K562 (cell line): Measurements from ENCODE around the gene RAB25. TPM values are rescaled to one million over a fixed set of nuclear protein-coding genes. Genes with fewer than 3 reads are reported as not detected.

Source experiments
- AFF1 ChIP-seq, 2 experiments: fragments of 450-650 bp; IDR thresholded peaks; 2 replicates each; pipeline ENCODE4 v1.6.1; 2018; ENCODE audit warnings: mild to moderate bottlenecking in 2 of 2, low read depth in 1 of 2; ENCODE audit not compliant: partially characterized antibody in 2 of 2
- ATF4 ChIP-seq: fragments of 450-650 bp; formaldehyde crosslinking; IDR thresholded peaks from 2 replicates; pipeline ENCODE4 v1.4.0; 2022; ENCODE audit warnings: mild to moderate bottlenecking, moderate library complexity
- BDP1 ChIP-seq: IDR thresholded peaks from 3 replicates; pipeline ENCODE4 v1.6.1; 2011; ENCODE audit not compliant: insufficient read length, insufficient read depth
- CCNT2 ChIP-seq: IDR thresholded peaks from 2 replicates; pipeline ENCODE4 v1.6.1; 2011; ENCODE audit warnings: borderline replicate concordance, low read depth, mild to moderate bottlenecking, moderate library complexity, mixed read lengths, low read length; ENCODE audit not compliant: insufficient read length; ENCODE audit errors: extremely low read depth
- CXXC5 ChIP-seq: fragments of 250-450 bp; sonication (Bioruptor Pico); IDR thresholded peaks from 2 replicates; pipeline ENCODE4 v1.8.0; 2022; ENCODE audit warnings: inconsistent platforms, mild to moderate bottlenecking, moderate library complexity
- FOXA1 ChIP-seq: fragments of 450-650 bp; IDR thresholded peaks from 2 replicates; pipeline ENCODE4 v1.6.1; 2016; ENCODE audit warnings: mild to moderate bottlenecking, borderline replicate concordance
- HDAC6 ChIP-seq: IDR thresholded peaks from 2 replicates; pipeline ENCODE4 v1.6.1; 2012; ENCODE audit warnings: low read depth, mild to moderate bottlenecking, control low read depth, inconsistent platforms, low read length, moderate library complexity
- KDM4B ChIP-seq, 2 experiments: fragments of 450-650 bp in 1 of 2; sonication (generic) in 1 of 2; IDR thresholded peaks; 2 replicates each; pipeline ENCODE4 v1.6.1; 2016 to 2017; ENCODE audit warnings: borderline replicate concordance in 2 of 2, antibody characterized with exemption in 1 of 2, low read depth in 1 of 2, mild to moderate bottlenecking in 1 of 2
- LCOR ChIP-seq: sonication (generic); formaldehyde crosslinking; IDR thresholded peaks from 2 replicates; pipeline ENCODE4 v1.8.0; 2022; ENCODE audit warnings: mild to moderate bottlenecking, missing genetic modification reagents
- MAZ ChIP-seq, 2 experiments: fragments of 450-650 bp in 1 of 2; sonication (generic) in 1 of 2; formaldehyde crosslinking; IDR thresholded peaks in 1 of 2; conservative IDR thresholded peaks in 1 of 2; 2 replicates each; pipeline versions ENCODE4 v1.4.0 to v1.5.0; 2020; ENCODE audit warnings: mild to moderate bottlenecking in 1 of 2, missing genetic modification reagents in 1 of 2
- MITF ChIP-seq: IDR thresholded peaks from 2 replicates; pipeline ENCODE4 v1.6.1; 2014; ENCODE audit warnings: antibody characterized with exemption
- MLX ChIP-seq, 2 experiments: fragments of 450-650 bp in 1 of 2; sonication (generic) in 1 of 2; formaldehyde crosslinking; conservative IDR thresholded peaks; 2 replicates each; pipeline versions ENCODE4 v1.4.0 to v1.8.1; 2020 to 2022; ENCODE audit warnings: mild to moderate bottlenecking in 1 of 2, missing genetic modification reagents in 1 of 2
- NEUROD1 ChIP-seq: fragments of 150-350 bp; IDR thresholded peaks from 2 replicates; pipeline ENCODE4 v1.6.1; 2014; ENCODE audit warnings: borderline replicate concordance, low read length, low read depth; ENCODE audit not compliant: partially characterized antibody
- SAP30 ChIP-seq: fragments of 200-600 bp; sonication (generic); IDR thresholded peaks from 2 replicates; pipeline ENCODE4 v1.6.1; 2012; ENCODE audit warnings: borderline replicate concordance, low read depth, mild to moderate bottlenecking, moderate library complexity, low read length, control low read depth, inconsistent platforms; ENCODE audit not compliant: insufficient read depth, poor library complexity, severe bottlenecking
- SOX6 ChIP-seq: fragments of 450-650 bp; IDR thresholded peaks from 2 replicates; pipeline ENCODE4 v1.6.1; 2014; ENCODE audit warnings: mild to moderate bottlenecking
- TGIF2 ChIP-seq: sonication (generic); formaldehyde crosslinking; IDR thresholded peaks from 2 replicates; pipeline ENCODE4 v1.8.1; 2022; ENCODE audit warnings: mild to moderate bottlenecking, missing genetic modification reagents, moderate library complexity
- ZNF263 ChIP-seq: sonication (generic); formaldehyde crosslinking; IDR thresholded peaks from 2 replicates; pipeline ENCODE4 v1.8.0; 2022; ENCODE audit warnings: mild to moderate bottlenecking, missing genetic modification reagents, borderline replicate concordance
- ZNF444 ChIP-seq: fragments of 250-450 bp; sonication (Bioruptor Pico); IDR thresholded peaks from 2 replicates; pipeline ENCODE4 v1.4.0; 2020; ENCODE audit warnings: mild to moderate bottlenecking, moderate library complexity
- ZNF511 ChIP-seq: sonication (generic); formaldehyde crosslinking; IDR thresholded peaks from 2 replicates; pipeline ENCODE4 v1.8.0; 2022; ENCODE audit warnings: mild to moderate bottlenecking, missing genetic modification reagents
- ZNF75A ChIP-seq: fragments of 450-650 bp; formaldehyde crosslinking; IDR thresholded peaks from 2 replicates; pipeline ENCODE4 v1.4.0; 2020; ENCODE audit warnings: mild to moderate bottlenecking
- ZSCAN32 ChIP-seq: fragments of 450-650 bp; formaldehyde crosslinking; IDR thresholded peaks from 2 replicates; pipeline ENCODE4 v1.4.0; 2020; ENCODE audit warnings: mild to moderate bottlenecking, moderate library complexity
- polyA plus RNA-seq, 8 experiments: library from polyadenylated mRNA; depleted of rRNA in 4 of 8; stranded (reverse) in 5 of 8; unstranded in 3 of 8; fragments of >200 nt; fragmentation: Nextera tagmentation in 2 of 8; fragmentation: Illumina TruSeq in 1 of 8; extraction: Ambion mirVana in 2 of 8; extraction: Trizol in 1 of 8; gene quantifications; 2 replicates each; pipeline versions ENCODE4 v1.2.1 to v1.2.3, GENCODE V29; 2011 to 2014; ENCODE audit warnings: inconsistent platforms in 1 of 8, missing spikeins in 1 of 8
- total RNA-seq, 7 experiments: library from RNA; depleted of rRNA in 6 of 7; stranded (reverse); fragments of >200 nt in 6 of 7; fragmentation: Illumina TruSeq in 2 of 7; extraction: Trizol in 2 of 7; gene quantifications; 2 replicates each; pipeline versions ENCODE4 v1.2.1 to v1.2.3, GENCODE V29; 2011 to 2021; ENCODE audit warnings: low replicate concordance in 1 of 7

RAB25 gene
- total and polyA plus RNA-seq, 9 of the 15 experiments (the other 6 are each of a cell fraction or from before 2014, with no cell fraction given), result 0.10 to 0.27 (median 0.13) TPM; not detected in 6

- 0 out of 2 replicates have a peak, but pooled peaks have one; percentile 12 for TF ChIP-seq MITF
- TF ChIP-seq ATF4, result no peak
- peak in 1 of 2 experiments; percentile 50; a peak in 1 of 4 replicates for TF ChIP-seq MAZ (CRISPR knock-in tag; conservative IDR thresholded peaks at IDR 0.05 in 1 of 2, IDR thresholded peaks at IDR 0.05 in 1 of 2)
- TF ChIP-seq HDAC6, result no peak
- TF ChIP-seq ZNF444 (CRISPR knock-in tag), result no peak
- no peak for TF ChIP-seq CCNT2
- TF ChIP-seq KDM4B (IDR thresholded peaks at IDR 0.05; ENCODE audit: borderline replicate concordance in 2 of 2, low read depth in 1 of 2), result no peak
- TF ChIP-seq SOX6, result 0 out of 2 replicates have a peak, but pooled peaks have one; percentile 28
- no peak for TF ChIP-seq BDP1
- TF ChIP-seq ZSCAN32, result no peak
- TF ChIP-seq SAP30, result no peak
- TF ChIP-seq MLX (CRISPR knock-in tag; conservative IDR thresholded peaks at IDR 0.05), result no peak
- TF ChIP-seq LCOR (CRISPR knock-in tag), result no peak
- no peak for TF ChIP-seq ZNF511
- no peak for TF ChIP-seq TGIF2
- no peak for TF ChIP-seq CXXC5 (CRISPR knock-in tag)
- TF ChIP-seq ZNF263 (CRISPR knock-in tag), result no peak
- no peak for TF ChIP-seq AFF1 (IDR thresholded peaks at IDR 0.05; ENCODE audit: low read depth in 1 of 2, partially characterized antibody in 2 of 2)
- no peak for TF ChIP-seq FOXA1
- TF ChIP-seq ZNF75A (CRISPR knock-in tag), result no peak
- no peak for TF ChIP-seq NEUROD1
Observed at GRCh38 chr1:156090840-156091188, 29.9 kb downstream of the RAB25 start (continued).
